Retinal pigment epithelial cell (primary cell): ENCODE measurements around the gene MAFG.
"Not testable (repeated sequence)": the region's sequence is repeated elsewhere in the genome, so short reads cannot be mapped to it uniquely, and the experiment has no call there.

Experiments used
- DNase-seq: peaks from one replicate; pipeline ENCODE4 v3.0.0-alpha.2; 2010; ENCODE audit warnings: low read depth
- H3K4me3 ChIP-seq: 2 replicates; pipeline ENCODE4 v1.5.1; 2011; ENCODE audit warnings: mild to moderate bottlenecking, low read length, control low read depth, moderate library complexity
- CTCF ChIP-seq: conservative IDR thresholded peaks from 2 replicates; pipeline ENCODE4 v1.5.1; 2011; ENCODE audit warnings: low read depth, low read length, control low read depth, inconsistent platforms

Gene MAFG

GRCh38 chr17:81923302-81924260 lies 4.0 kb downstream of the MAFG start:
- no peak for TF ChIP-seq CTCF
- peak; percentile 51 for DNase-seq

GRCh38 chr17:81922566-81923301 lies 4.8 kb downstream of the MAFG start:
- TF ChIP-seq CTCF: no peak
- DNase-seq: no peak
- H3K4me3 ChIP-seq: peak overlapping the region; percentile 23

More at GRCh38 chr17:81923302-81924260, 4.0 kb downstream of the MAFG start:
- H3K4me3 ChIP-seq: peak overlapping the region; percentile 23

GRCh38 chr17:81921996-81922565 lies 5.5 kb downstream of the MAFG start:
- no peak overlapping the region for H3K4me3 ChIP-seq
- TF ChIP-seq CTCF: no peak
- no peak for DNase-seq

GRCh38 chr17:81921537-81921862 lies 6.0 kb downstream of the MAFG start:
- no peak overlapping the region for H3K4me3 ChIP-seq
- TF ChIP-seq CTCF: no peak
- DNase-seq: no peak

GRCh38 chr17:81920612-81921536 lies 6.7 kb downstream of the MAFG start:
- H3K4me3 ChIP-seq: no peak overlapping the region
- no peak for TF ChIP-seq CTCF
- no peak for DNase-seq

- TF ChIP-seq CTCF: no peak
- no peak for DNase-seq
- no peak overlapping the region for H3K4me3 ChIP-seq
Measured at GRCh38 chr17:81918832-81919545, 8.5 kb downstream of the MAFG start.

GRCh38 chr17:81918333-81918669 lies 9.2 kb downstream of the MAFG start:
- DNase-seq, H3K4me3 ChIP-seq: not testable (repeated sequence)
